ENCODE data around the gene SBK1.
"Not testable (repeated sequence)": the region's sequence is repeated elsewhere in the genome, so short reads cannot be mapped to it uniquely, and the experiment has no call there.

SBK1 gene

DNA sequence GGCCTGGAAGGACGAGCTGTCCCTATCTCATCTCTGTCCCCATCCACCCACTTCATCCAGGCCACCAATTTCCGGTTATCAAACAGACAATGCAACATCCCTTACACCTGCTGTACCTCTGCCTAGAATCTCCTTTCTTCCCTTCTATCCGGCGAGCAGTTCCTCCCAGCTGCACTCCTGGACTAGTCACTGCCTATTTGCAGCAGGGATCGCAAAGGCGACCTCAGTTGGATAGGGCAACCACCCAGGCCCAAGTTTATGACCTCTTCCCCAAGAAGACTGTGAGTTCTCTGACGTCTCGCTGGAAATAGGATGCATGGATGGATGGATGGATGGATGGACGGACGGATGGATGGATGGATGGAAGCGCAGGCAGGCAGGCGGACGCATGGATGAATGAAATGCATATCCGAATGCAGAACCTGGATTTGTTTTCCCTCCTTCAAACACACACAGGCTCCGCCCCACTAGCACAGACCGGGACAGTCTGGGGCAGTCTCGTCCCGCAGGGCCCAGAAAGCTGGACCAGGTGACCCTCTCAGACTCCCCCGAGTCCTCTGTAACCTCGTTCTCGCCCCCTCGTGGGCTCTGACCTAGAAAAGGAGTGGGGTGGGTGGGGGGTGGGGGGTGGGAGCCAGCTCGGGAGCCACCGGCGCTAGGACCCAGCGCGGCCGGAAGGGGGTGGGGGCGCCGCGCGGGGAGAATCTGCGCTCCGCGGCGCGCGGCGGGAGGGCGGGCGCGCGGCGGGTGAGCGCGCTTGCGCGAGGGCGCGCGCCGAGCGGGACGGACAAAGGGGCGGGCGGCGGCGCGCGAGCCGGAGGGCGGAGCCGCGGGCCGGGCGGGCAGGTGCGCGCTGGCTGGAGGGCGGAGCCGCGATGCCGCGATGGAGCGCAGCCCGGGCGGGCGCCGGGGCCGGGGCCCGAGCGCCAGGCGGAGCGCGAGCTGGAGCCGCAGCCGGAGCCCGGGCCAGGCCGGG lies at the start of gene SBK1:
SBK1 (plus strand) TSS at position 875 of the 976 bp plus-strand sequence. CDS start 24,867 bp downstream, outside the sequence.
- no peaks in the 10 kb centered on the region for H3K4me1 ChIP-seq (ENCODE audit: low read length)
- no peaks in the 10 kb centered on the region for H3K79me2 ChIP-seq (ENCODE audit: low read length)

GRCh38 chr16:28249483-28249882 lies 42.8 kb upstream of the SBK1 start:
- H3K4me1 ChIP-seq (ENCODE audit: low read length); H3K9me2 ChIP-seq (replicated peaks; ENCODE audit: insufficient read depth, low read length); H3K9me3 ChIP-seq (replicated peaks; ENCODE audit: insufficient read depth, low read length); H3K79me2 ChIP-seq (ENCODE audit: low read length); H3K27me3 ChIP-seq (replicated peaks; ENCODE audit: insufficient read depth, low read length); DNase-seq; H3K4me2 ChIP-seq (ENCODE audit: low read depth, low read length); H3K4me3 ChIP-seq (ENCODE audit: low read length); H3K9ac ChIP-seq (ENCODE audit: low read length); H2AFZ ChIP-seq (ENCODE audit: low read length); H3K36me3 ChIP-seq (replicated peaks; ENCODE audit: insufficient read depth, low read length); H3F3A ChIP-seq (ENCODE audit: insufficient read depth, low read length); H3K27ac ChIP-seq (ENCODE audit: low read length); H4K20me1 ChIP-seq (ENCODE audit: insufficient read depth, low read length): not testable (repeated sequence)

More for the DNA sequence above, at the start of gene SBK1:
- H3K9ac ChIP-seq (ENCODE audit: low read length) = peak within 1 kb of the TSS; percentile 68
- H2AFZ ChIP-seq (ENCODE audit: low read length) = peak within 1 kb of the TSS; percentile 96
- peak within 1 kb of the TSS; percentile 40; the same call in 1 of the 2 replicates for H3K27ac ChIP-seq (ENCODE audit: low read length)
- no peaks in the 10 kb centered on the region for H3K9me3 ChIP-seq (replicated peaks; ENCODE audit: insufficient read depth, low read length)
- H3K9me2 ChIP-seq (replicated peaks; ENCODE audit: insufficient read depth, low read length) = no peaks in the 10 kb centered on the region
- H3K27me3 ChIP-seq (replicated peaks; ENCODE audit: insufficient read depth, low read length) = peaks cover 32% of the 10 kb centered on the region
- H3F3A ChIP-seq (ENCODE audit: insufficient read depth, low read length) = no peaks in the 10 kb centered on the region
- no peaks in the 10 kb centered on the region for H3K36me3 ChIP-seq (replicated peaks; ENCODE audit: insufficient read depth, low read length)
- H3K4me3 ChIP-seq (ENCODE audit: low read length) = peak within 1 kb of the TSS; percentile 71
- no peak for TF ChIP-seq EZH2 (optimal IDR thresholded peaks at IDR 0.05; ENCODE audit: low read depth, low read length)
- TF ChIP-seq EZH2phosphoT487 (IDR thresholded peaks at IDR 0.05; ENCODE audit: low read length) = no peak
- TF ChIP-seq, protein P1, sequence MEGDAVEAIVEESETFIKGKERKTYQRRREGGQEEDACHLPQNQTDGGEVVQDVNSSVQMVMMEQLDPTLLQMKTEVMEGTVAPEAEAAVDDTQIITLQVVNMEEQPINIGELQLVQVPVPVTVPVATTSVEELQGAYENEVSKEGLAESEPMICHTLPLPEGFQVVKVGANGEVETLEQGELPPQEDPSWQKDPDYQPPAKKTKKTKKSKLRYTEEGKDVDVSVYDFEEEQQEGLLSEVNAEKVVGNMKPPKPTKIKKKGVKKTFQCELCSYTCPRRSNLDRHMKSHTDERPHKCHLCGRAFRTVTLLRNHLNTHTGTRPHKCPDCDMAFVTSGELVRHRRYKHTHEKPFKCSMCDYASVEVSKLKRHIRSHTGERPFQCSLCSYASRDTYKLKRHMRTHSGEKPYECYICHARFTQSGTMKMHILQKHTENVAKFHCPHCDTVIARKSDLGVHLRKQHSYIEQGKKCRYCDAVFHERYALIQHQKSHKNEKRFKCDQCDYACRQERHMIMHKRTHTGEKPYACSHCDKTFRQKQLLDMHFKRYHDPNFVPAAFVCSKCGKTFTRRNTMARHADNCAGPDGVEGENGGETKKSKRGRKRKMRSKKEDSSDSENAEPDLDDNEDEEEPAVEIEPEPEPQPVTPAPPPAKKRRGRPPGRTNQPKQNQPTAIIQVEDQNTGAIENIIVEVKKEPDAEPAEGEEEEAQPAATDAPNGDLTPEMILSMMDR (IDR thresholded peaks at IDR 0.05; ENCODE audit: low read length) = no peak
- peak; percentile 86 for DNase-seq
- H4K20me1 ChIP-seq (ENCODE audit: insufficient read depth, low read length) = no peaks in the 10 kb centered on the region
- peak within 1 kb of the TSS; percentile 95 for H3K4me2 ChIP-seq (ENCODE audit: low read depth, low read length)

GRCh38 chr16:28250999-28251398 lies 41.3 kb upstream of the SBK1 start:
- Histone ChIP-seq H3K4me2 (ENCODE audit: low read depth, low read length) (no peak overlapping the region), H3K4me1 (ENCODE audit: low read length) (no peaks in the 10 kb centered on the region)

More at GRCh38 chr16:28250999-28251398, 41.3 kb upstream of the SBK1 start:
- DNase-seq = no peak
- Histone ChIP-seq H4K20me1 (ENCODE audit: insufficient read depth, low read length) (no peaks in the 10 kb centered on the region), H3K9me2 (replicated peaks; ENCODE audit: insufficient read depth, low read length) (no peaks in the 10 kb centered on the region), H3K79me2 (ENCODE audit: low read length) (no peaks in the 10 kb centered on the region), H2AFZ (ENCODE audit: low read length) (no peak overlapping the region), H3K4me3 (ENCODE audit: low read length) (no peak overlapping the region), H3F3A (ENCODE audit: insufficient read depth, low read length) (no peaks in the 10 kb centered on the region), H3K27ac (ENCODE audit: low read length) (no peak overlapping the region), H3K9ac (ENCODE audit: low read length) (no peak overlapping the region), H3K27me3 (replicated peaks; ENCODE audit: insufficient read depth, low read length) (no peaks in the 10 kb centered on the region), H3K9me3 (replicated peaks; ENCODE audit: insufficient read depth, low read length) (no peaks in the 10 kb centered on the region), H3K36me3 (replicated peaks; ENCODE audit: insufficient read depth, low read length) (no peaks in the 10 kb centered on the region)
- no peak for TF ChIP-seq EZH2phosphoT487 (IDR thresholded peaks at IDR 0.05; ENCODE audit: low read length)
- TF ChIP-seq, protein P1 (IDR thresholded peaks at IDR 0.05; ENCODE audit: low read length) = no peak
- TF ChIP-seq EZH2 (optimal IDR thresholded peaks at IDR 0.05; ENCODE audit: low read depth, low read length) = no peak

Data from MM.1S (cell line).